ENCODE measurements around the gene CRIP2. TPM values are rescaled to one million over a fixed set of nuclear protein-coding genes. Genes with fewer than 3 reads are reported as not detected.
A peak's percentile ranks its signal among the peaks of the same experiment; 100 is the strongest.

The CRIP2 gene
- polyA plus RNA-seq, 3 donors, result 86.2 to 165 (median 146) TPM

- peak in 9 of 11 donors; percentile 84 to 91 (median 89) for DNase-seq (ENCODE audit: extremely low read depth in 1 of 11, low read depth in 9 of 11, low spot score in 4 of 11)
These were observed 6.5 kb downstream of the CRIP2 start for GRCh38 chr14:105480807-105481801.

DNA sequence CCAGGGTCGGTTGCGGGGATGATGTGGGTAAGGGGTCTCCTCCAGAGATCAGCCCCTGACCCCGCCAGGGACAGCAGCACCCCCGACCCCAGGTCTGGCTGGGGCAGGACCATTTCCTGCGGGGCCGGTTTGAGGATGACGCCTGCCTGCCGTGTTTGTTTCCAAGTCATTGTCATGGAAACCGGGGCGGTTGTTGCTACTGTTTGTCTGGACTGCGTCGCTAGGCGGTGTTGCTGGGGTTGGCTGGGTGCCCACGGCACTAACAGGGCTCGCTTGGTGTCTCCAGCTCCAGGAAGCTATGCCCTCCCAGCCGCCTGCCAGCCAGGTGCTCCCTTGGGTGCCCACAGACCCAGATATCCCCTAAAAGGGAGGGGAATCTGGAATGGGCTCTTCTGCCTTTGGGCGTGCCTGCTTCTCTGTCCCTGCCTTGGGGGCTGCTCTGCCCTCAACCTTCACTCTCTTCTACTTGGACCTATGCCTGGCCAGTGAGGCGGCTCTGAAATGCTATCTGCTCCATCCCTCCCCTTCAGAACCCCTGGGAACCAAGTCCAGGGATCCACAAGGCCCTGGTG, 7.4 kb downstream of the CRIP2 start:
- DNase-seq (ENCODE audit: extremely low read depth in 1 of 11, low read depth in 9 of 11, low spot score in 4 of 11), result peak; percentile 90 to 97 (median 95)

DNA sequence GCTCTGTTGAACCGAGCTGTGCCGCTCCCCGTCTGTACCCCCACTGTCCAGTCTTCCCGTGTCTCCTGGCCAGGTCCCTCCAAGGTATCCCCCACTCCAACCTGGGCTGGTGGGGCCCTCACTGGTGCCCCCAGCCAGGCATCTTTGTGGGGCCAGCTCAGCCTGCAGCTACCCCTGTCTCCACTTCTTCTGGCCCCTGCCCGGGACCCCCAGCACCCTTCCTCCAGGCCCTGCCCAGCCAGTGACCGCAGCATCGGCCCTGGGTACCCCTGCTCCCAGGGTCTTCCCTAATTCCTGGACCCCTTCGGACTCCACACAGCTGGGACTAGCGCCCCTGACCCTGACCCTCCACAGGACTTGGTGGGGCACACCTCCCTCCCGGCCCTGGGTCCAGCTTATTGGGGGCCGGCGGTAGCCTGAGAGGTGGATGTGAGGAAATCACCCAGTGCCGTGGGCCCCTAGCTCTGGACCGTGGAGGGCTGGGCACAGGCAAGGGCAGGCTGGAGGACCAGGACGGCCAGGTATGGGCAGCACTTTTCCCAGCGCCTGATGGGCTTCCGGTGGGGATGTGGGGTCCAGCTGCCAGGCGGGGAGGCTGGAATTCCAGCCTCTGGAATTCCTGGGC, 8.0 kb downstream of the CRIP2 start:
- DNase-seq (ENCODE audit: extremely low read depth in 1 of 11, low read depth in 9 of 11, low spot score in 4 of 11), result no peak

DNA sequence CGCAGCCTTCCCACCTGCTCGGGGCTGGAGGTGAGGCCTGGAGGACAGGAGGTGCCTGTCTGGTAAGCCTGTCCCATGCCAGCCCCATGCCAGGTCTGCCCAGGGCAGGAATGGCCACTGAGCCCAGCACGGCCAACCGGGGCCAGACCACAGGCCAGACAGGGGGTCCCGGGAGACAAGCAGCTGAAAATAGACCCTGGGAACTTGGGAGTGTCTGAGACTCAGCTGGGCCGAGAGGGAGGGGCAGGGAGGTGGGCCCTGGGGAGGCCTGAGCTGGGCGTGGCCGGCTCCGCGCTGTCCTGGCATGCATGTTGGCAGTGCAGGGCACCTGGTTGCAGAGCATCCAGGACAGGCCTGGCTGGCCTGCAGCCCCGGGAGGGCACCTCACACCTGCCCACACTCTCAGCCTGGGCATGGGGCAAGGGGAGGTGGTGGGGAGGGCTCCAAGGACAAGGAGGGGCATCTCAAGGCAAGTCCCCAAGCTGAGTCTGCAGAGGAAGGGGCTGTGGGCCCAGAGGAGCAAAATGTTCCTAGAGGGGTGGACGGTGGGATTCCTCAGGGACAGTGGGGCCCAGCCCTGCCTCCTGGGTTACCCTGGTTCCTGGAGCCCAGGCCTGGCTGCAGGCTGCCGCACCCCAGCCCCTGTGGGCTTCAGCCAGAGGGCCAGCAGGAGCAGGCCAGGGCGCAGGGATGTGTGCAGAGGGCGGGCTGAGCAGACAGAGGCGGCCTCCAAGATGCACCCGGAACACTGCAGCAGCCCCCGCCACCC, 8.9 kb downstream of the CRIP2 start:
- no peak for DNase-seq (ENCODE audit: extremely low read depth in 1 of 11, low read depth in 9 of 11, low spot score in 4 of 11)

DNA sequence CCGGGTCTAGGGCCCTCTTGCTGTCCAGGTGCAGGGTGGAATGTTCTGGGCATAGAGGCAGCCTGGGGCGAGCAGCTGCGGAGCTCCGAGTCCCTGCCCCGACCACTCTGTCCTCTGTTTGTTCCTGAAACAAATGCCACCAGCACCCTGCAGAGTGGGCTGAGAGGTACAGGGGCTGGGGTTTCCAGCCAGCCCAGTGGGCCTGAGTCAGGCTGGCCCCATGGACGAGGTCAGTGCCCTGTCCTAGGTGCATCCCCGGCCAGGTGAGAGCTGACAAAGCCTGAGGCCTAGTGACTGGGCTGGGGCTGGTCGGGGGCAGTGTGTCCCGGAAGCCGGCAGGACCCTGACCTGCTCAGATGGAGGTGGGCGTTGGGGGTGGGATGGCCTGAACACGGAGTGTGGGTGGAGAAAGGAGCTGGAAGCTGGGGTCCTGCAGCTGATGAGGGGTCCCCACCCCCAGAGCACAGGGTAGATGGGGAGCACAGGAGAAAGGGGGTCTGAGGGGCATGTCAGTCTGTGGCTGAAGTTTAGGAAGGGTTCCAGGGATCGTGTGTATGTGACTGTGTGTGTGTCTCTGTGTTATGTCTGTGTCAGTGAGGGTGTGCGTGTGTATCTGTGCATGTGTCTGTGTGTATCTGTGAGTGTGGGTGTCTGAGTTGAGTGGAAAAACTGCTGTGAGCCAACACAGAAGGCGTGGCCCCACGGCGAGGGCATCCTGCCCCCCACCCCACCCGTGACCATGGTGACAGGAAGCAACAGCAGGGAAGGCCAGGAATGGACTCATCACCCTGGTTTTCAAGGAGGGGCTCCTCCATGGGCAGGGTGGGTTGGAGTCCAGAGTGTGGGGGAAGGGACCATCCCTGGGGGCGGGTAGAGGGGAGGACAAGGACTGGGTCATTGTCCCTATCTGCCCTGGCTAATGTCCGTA, 9.7 kb downstream of the CRIP2 start:
- DNase-seq (ENCODE audit: extremely low read depth in 1 of 11, low read depth in 9 of 11, low spot score in 4 of 11), result no peak

- DNase-seq (ENCODE audit: extremely low read depth in 1 of 11, low read depth in 9 of 11, low spot score in 4 of 11), result no peak
These were observed 10.4 kb downstream of the CRIP2 start for GRCh38 chr14:105484997-105485393.

DNA sequence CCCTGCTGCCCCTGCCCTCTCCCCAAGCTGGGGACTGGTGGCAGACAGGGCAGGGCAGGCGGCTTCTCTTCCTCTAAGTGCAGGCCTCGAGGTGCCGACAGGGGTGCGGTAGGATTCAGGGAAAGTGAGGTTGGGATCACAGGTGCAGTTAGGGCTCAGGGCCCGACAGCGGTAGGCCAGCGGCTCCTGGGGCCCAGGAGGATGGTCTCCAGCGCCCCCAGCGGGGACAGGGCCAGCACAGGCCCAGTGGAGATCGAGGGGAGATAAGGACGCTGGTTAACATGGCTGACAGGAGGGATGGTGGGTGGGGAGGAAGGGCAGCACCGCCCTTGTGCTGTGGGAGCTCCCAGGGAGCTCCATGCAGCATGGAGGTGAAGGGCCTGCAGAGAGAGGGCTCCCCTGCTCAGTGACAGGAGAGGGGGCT, 11.1 kb downstream of the CRIP2 start:
- DNase-seq (ENCODE audit: extremely low read depth in 1 of 11, low read depth in 9 of 11, low spot score in 4 of 11), result no peak

GRCh38 chr14:105486163-105486973, 11.7 kb downstream of the CRIP2 start, which contains the start of gene CRIP1:
TSS of gene CRIP1 (plus strand) at chr14:105486886. CDS start at chr14:105487260, 374 bp downstream.
- DNase-seq (ENCODE audit: extremely low read depth in 1 of 11, low read depth in 9 of 11, low spot score in 4 of 11), result no peak

- no peak for DNase-seq (ENCODE audit: extremely low read depth in 1 of 11, low read depth in 9 of 11, low spot score in 4 of 11)
These were observed 12.4 kb downstream of the CRIP2 start for GRCh38 chr14:105486974-105487448.

GRCh38 chr14:105487449-105487985, 12.9 kb downstream of the CRIP2 start:
- DNase-seq (ENCODE audit: extremely low read depth in 1 of 11, low read depth in 9 of 11, low spot score in 4 of 11), result no peak

- DNase-seq (ENCODE audit: extremely low read depth in 1 of 11, low read depth in 9 of 11, low spot score in 4 of 11), result no peak
These were observed 13.6 kb downstream of the CRIP2 start for GRCh38 chr14:105487986-105488777.

DNA sequence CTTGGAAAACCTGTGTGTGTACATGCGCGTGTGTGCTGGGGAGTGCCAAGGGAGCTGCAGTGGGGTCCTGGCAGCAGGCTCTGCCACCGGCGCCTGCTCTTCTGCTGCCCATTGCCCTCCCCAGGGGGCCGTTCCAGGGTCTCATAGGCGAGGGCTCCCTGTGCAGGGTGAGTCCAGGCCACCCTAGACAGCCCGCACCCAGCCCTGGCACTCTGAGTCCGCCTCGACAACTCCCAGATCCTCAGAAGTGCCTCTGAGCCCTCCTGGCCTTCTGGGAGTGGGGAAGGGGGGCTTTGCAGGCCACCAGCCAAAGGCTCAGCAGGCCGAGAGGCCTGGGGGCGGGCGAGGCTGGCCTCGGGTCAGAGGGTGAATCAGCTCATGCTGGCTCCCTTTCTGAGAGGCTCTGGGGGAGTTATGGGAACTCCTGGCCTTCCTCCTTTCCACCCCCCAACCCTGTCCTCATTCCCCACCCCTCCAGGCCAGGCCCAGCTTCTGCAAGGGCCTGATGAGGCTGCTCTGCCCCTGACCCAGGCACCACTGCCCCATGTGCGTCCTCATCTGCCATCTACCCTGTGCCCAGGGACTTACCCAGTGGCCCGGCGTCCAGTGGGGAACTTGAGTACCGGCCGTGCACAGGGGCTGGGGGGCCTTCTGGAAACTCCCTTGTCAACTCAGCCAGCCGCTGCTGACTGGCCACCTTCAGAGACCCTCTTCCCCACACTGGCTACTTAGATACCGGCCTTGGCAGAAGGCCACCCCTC, 14.3 kb downstream of the CRIP2 start:
- DNase-seq (ENCODE audit: extremely low read depth in 1 of 11, low read depth in 9 of 11, low spot score in 4 of 11), result no peak

DNA sequence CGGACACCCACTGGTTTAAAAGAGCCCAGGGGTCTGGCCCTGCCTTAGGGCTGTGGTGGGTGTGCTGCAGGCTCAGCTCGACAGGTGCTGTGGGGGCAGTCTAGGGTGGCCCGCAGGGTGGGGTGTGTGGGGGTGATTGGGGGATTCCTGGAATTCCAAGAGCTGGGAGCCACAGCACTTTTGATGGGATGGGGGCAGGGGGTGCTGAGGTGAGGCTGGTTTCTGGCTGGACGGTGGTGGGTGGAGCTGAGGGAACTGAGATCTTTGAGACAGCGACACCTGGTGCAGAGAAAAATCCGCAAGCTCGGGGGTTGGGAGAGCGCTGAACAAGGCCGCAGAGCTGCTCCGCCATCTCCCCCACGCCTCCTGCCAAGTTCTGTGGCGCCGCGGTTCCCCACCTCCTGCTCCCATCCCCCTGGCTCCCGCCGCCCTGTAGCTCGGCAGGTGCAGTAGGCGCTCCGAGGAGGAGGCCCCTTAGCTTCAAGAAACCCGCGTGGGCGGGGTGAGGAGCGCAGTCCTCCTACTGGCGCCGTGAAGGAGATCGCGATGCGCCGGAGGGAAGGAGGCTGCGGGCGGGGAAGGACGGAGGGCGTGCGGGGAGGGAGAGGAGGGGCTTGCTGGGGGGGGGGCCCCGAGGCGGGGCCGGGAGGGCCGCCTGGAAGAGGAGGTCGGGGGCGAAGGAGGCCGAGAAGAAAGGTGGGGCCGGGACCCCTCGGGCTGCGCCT, 15.1 kb downstream of the CRIP2 start:
- peak in 9 of 11 donors; percentile 80 to 93 (median 85) for DNase-seq (ENCODE audit: extremely low read depth in 1 of 11, low read depth in 9 of 11, low spot score in 4 of 11)

DNA sequence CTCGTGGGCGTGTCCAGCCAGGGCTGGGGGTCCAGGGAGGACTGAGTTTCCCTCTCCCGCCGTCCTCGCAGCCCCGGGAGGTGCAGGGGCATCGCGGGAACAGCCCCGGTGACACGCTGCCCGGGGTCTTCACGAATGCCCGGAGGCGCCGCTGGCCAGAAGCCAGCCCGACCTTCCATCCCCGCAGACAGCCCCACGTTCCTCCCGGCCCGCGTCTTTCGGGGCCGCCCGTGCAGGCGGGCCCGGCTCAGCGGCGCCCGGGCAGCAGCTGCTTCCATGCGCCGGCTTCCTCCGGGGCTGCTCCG, 15.6 kb downstream of the CRIP2 start:
- DNase-seq (ENCODE audit: extremely low read depth in 1 of 11, low read depth in 9 of 11, low spot score in 4 of 11), result no peak
